LNCaP clone FGC (cell line): ENCODE results near the gene DCLK2.

ENCODE experiments used
- DNase-seq: peaks from one replicate; pipeline ENCODE4 v3.0.0-alpha.2; 2011; ENCODE audit warnings: low read depth
- H3K4me3 ChIP-seq: 2 replicates; pipeline ENCODE4 v1.5.1; 2011; ENCODE audit warnings: mild to moderate bottlenecking, low read depth, low read length, control low read depth
- CTCF ChIP-seq: IDR thresholded peaks from 2 replicates; pipeline ENCODE4 v1.5.1; 2012; ENCODE audit warnings: mild to moderate bottlenecking; ENCODE audit not compliant: control insufficient read depth, insufficient read depth; ENCODE audit errors: extremely low read depth

The DCLK2 gene

GRCh38 chr4:150247184-150247583 lies 168.9 kb downstream of the DCLK2 start:
- DNase-seq = no peak
- no peak for TF ChIP-seq CTCF
- no peak overlapping the region for H3K4me3 ChIP-seq

- no peak overlapping the region for H3K4me3 ChIP-seq
- DNase-seq = no peak
- TF ChIP-seq CTCF = no peak
Observed at GRCh38 chr4:150248181-150248580, 169.9 kb downstream of the DCLK2 start.

- no peak for DNase-seq
- TF ChIP-seq CTCF = no peak
- no peak overlapping the region for H3K4me3 ChIP-seq
Observed at GRCh38 chr4:150250293-150250997, 172.2 kb downstream of the DCLK2 start.

- no peak overlapping the region for H3K4me3 ChIP-seq
- DNase-seq = no peak
- TF ChIP-seq CTCF = no peak
Observed at GRCh38 chr4:150250998-150251651, 172.9 kb downstream of the DCLK2 start.

GRCh38 chr4:150251752-150252190 lies 173.5 kb downstream of the DCLK2 start:
- no peak overlapping the region for H3K4me3 ChIP-seq
- no peak for TF ChIP-seq CTCF
- no peak for DNase-seq

- TF ChIP-seq CTCF = no peak
- no peak overlapping the region for H3K4me3 ChIP-seq
- no peak for DNase-seq
Observed at GRCh38 chr4:150252306-150252705, 174.1 kb downstream of the DCLK2 start.
